Lung (tissue), 12 donors: ENCODE measurements around the gene C4A. TPM values are rescaled to one million over a fixed set of nuclear protein-coding genes. Genes with fewer than 3 reads are reported as not detected.
"Not testable (repeated sequence)": the region's sequence is repeated elsewhere in the genome, so short reads cannot be mapped to it uniquely, and the experiment has no call there.

ENCODE experiments used
- ATAC-seq: fragments of 200-7000 bp; cut with Tn5 transposase; one replicate; pipeline ENCODE4 v1.9.1; 2020; ENCODE audit warnings: moderate number of reproducible peaks; ENCODE audit not compliant: insufficient read depth, low FRiP score
- DNase-seq, 3 donors: peaks; one replicate each; pipeline ENCODE4 v3.0.0-alpha.2; 2013 to 2017
- H3K27ac ChIP-seq, 2 donors: one replicate each; pipeline ENCODE4 v1.5.1; 2013; ENCODE audit warnings: mild to moderate bottlenecking in 2 of 2, moderate library complexity in 2 of 2, control low read depth in 1 of 2, inconsistent platforms in 1 of 2, low read depth in 1 of 2, low read length in 1 of 2
- H3K27me3 ChIP-seq, 3 donors: one replicate each; pipeline ENCODE4 v1.5.1; 2013; ENCODE audit warnings: low read length in 2 of 3; ENCODE audit not compliant: control insufficient read depth in 3 of 3, insufficient read depth in 3 of 3
- H3K36me3 ChIP-seq, 4 donors: one replicate each; pipeline ENCODE4 v1.5.1; 2013; ENCODE audit warnings: low read length in 4 of 4, mild to moderate bottlenecking in 1 of 4, moderate library complexity in 1 of 4; ENCODE audit not compliant: control insufficient read depth in 4 of 4, insufficient read depth in 4 of 4
- H3K4me1 ChIP-seq, 5 donors: one replicate each; pipeline ENCODE4 v1.5.1; 2013; ENCODE audit warnings: low read length in 5 of 5, mild to moderate bottlenecking in 2 of 5, moderate library complexity in 1 of 5; ENCODE audit not compliant: control insufficient read depth in 5 of 5, insufficient read depth in 5 of 5
- H3K4me3 ChIP-seq: one replicate; pipeline ENCODE4 v1.5.1; 2013; ENCODE audit warnings: mild to moderate bottlenecking, control low read depth, moderate library complexity
- H3K9ac ChIP-seq, 2 donors: one replicate each; pipeline ENCODE4 v1.5.1; 2013; ENCODE audit warnings: low read length in 2 of 2, control low read depth in 1 of 2; ENCODE audit not compliant: insufficient read depth in 1 of 2
- H3K9me3 ChIP-seq, 4 donors: one replicate each; pipeline ENCODE4 v1.5.1; 2013; ENCODE audit warnings: low read length in 3 of 4, mild to moderate bottlenecking in 1 of 4, moderate library complexity in 1 of 4; ENCODE audit not compliant: control insufficient read depth in 4 of 4, insufficient read depth in 3 of 4
- WGBS, 2 donors: extraction: QIAGEN DNeasy Blood & Tissue Kit; methylation state at CpG; one replicate each; pipeline ENCODE4 v1.1.7; 2013; 5-methylcytosine and 5-hydroxymethylcytosine counted together
- polyA plus RNA-seq, 2 donors: library from polyadenylated mRNA; stranded (reverse); fragments of 200-250 nt; gene quantifications; one replicate each; pipeline ENCODE4 v1.2.1, GENCODE V29; 2013
- total RNA-seq, 2 donors: library from RNA; depleted of rRNA in 1 of 2; stranded (reverse); fragments of >200 nt in 1 of 2; gene quantifications; one replicate each; pipeline ENCODE4 v1.2.1, GENCODE V29; 2014 to 2021
- TF ChIP-seq, protein P1 (sequence below): IDR thresholded peaks from 2 replicates; pipeline ENCODE4 v1.5.1; 2012; ENCODE audit warnings: mild to moderate bottlenecking; ENCODE audit errors: control extremely low read depth, extremely low read depth
- donor health status: control.
- donor health status: control.
- donor health status: Bipolar disorder and iron deficiency.
- donor health status: healthy.
- donor health status: DM: yes; HTN: yes; CAD: no.

The C4A gene
- total and polyA plus RNA-seq, 4 donors: 48.3 to 284 (median 133) TPM

DNA sequence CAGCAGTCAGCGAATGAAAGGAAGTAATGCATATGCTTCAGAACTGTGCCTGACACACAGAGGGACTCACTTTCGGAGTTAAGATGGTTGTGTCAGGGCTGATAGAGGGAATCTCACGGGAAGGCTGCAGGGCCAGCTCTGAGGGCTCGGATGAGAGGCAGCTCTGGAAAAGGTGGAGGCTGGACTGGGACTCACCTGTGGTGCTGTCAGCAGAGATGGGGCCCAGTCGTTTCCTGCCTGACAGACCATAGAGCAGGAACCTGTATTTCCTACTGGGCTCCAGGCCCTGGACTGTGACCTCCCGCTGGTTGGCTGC lies 65.6 kb downstream of the C4A start:
- TF ChIP-seq, protein P1, sequence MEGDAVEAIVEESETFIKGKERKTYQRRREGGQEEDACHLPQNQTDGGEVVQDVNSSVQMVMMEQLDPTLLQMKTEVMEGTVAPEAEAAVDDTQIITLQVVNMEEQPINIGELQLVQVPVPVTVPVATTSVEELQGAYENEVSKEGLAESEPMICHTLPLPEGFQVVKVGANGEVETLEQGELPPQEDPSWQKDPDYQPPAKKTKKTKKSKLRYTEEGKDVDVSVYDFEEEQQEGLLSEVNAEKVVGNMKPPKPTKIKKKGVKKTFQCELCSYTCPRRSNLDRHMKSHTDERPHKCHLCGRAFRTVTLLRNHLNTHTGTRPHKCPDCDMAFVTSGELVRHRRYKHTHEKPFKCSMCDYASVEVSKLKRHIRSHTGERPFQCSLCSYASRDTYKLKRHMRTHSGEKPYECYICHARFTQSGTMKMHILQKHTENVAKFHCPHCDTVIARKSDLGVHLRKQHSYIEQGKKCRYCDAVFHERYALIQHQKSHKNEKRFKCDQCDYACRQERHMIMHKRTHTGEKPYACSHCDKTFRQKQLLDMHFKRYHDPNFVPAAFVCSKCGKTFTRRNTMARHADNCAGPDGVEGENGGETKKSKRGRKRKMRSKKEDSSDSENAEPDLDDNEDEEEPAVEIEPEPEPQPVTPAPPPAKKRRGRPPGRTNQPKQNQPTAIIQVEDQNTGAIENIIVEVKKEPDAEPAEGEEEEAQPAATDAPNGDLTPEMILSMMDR: no peak
- 76 to 89% methylated on average over 6 of the region's 6 CpGs for WGBS, 2 donors
- Histone ChIP-seq H3K27me3 (peaks cover 0 to 6% (median 0%) of the 10 kb centered on the region in 3 donors), H3K4me3 (no peak overlapping the region), H3K27ac (peak overlapping the region; percentile 30 to 58), H3K4me1 (peaks cover 0 to 15% (median 0%) of the 10 kb centered on the region in 5 donors), H3K9me3 (no peaks in the 10 kb centered on the region), H3K9ac (no peak overlapping the region), H3K36me3 (peaks cover 0 to 9% (median 0%) of the 10 kb centered on the region in 4 donors)
- DNase-seq: no peak
- ATAC-seq: no peak

DNA sequence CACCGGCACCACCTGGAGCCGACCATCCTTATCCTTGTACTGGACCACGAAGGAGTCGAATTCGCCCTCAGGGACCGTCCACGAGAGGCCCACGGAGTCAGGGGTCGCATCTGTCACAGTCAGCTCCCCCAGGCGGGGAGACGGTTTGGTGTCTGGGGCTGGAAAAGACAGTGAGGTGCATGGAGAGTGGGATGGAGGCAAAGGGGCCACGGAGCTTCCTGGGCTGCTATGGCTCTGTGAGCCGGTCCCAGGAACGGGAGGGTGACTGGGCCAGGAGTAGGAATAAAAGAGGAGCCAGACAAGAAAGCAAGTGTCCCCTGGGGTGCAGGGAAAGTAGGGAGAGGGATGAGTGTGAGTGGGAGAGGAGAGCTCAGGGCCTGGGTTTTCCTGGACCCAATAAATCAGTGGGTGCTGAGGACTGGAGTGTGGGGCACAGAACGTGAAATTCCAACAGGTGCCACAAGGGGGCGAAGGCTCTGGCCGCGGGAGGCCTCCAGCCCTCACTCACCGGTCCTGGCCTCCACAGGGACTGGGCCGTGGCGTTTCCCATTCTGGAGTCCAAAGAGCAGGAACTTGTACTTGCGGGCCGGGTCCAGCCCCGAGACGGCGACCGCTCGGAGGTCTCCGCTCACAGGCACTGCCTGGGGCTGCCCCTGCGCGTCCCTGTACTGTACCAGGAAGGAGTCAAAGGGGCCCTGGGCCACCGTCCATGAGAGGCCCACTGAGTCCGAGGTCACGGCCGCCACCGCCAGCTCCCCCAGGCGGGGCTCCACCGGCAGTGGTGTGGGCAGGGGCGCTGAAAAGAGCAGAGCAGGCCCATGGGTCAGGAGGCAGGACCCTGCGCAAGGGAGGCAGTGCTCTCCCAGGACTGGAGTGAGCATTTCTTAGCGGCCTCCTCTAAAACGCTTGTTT lies 66.3 kb downstream of the C4A start:
- TF ChIP-seq, protein P1: peak; percentile 53
- peak; percentile 65 for ATAC-seq
- Histone ChIP-seq H3K27ac (peak overlapping the region in 1 of 2 donors; percentile 58), H3K36me3 (peaks cover 0 to 12% (median 0%) of the 10 kb centered on the region in 4 donors), H3K4me3 (no peak overlapping the region), H3K4me1 (peaks cover 0 to 15% (median 0%) of the 10 kb centered on the region in 5 donors), H3K9me3 (no peaks in the 10 kb centered on the region), H3K27me3 (peaks cover 0 to 6% (median 0%) of the 10 kb centered on the region in 3 donors), H3K9ac (no peak overlapping the region)
- DNase-seq: peak; percentile 50 to 56 (median 56)
- WGBS, 2 donors: 54 to 56% methylated on average over 42 of the region's 42 CpGs

DNA sequence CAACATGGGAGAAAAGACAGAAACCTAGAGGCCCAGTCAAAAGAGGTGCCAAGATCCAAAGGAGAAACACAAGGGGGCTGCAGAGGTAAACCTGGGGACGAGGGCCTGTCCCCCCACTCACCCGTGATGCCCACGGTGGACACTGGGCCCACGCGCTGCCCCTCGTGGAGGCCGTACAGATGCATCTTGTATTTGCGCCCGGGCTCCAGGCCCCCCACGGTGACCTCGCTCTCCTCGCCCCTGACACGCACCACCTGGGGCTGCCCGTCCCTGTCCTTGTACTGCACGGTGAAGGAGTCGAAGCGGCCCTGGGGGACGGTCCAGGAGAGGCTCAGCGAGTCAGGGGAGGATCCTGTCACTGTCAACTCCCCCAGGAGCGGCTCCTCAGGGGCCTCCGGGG lies 67.3 kb downstream of the C4A start:
- Histone ChIP-seq H3K36me3 (peaks cover 0 to 20% (median 0%) of the 10 kb centered on the region in 4 donors), H3K4me1 (peaks cover 0 to 15% (median 0%) of the 10 kb centered on the region in 5 donors)
- ATAC-seq, H3K27me3 ChIP-seq, H3K27ac ChIP-seq, DNase-seq, H3K4me3 ChIP-seq, H3K9ac ChIP-seq, H3K9me3 ChIP-seq: not testable (repeated sequence)
- WGBS, 2 donors: 94 to 95% methylated on average over 16 to 21 of the region's 21 CpGs

DNA sequence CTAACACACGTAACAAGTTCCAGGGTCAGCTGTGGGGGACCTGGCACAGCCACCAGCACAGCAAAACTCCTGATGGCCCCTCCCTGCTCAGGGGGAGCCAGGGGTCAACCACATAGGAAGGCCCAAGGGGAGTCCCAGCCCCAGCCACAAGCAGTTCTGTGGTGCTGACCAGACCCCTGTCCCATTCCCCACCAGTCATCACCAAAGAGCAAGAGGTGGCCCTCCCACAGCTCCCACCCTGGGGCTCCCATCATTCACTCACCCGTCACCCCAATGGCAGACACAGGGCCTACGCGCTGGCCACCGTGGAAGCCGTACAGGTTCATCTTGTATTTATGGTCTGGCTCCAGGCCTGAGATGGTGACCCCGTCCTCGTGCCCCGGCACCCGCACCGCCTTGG lies 67.9 kb downstream of the C4A start:
- peaks cover 0 to 15% (median 0%) of the 10 kb centered on the region in 5 donors for H3K4me1 ChIP-seq
- not testable (repeated sequence) for DNase-seq, H3K4me3 ChIP-seq, H3K9me3 ChIP-seq, ATAC-seq, H3K27me3 ChIP-seq, H3K9ac ChIP-seq, H3K27ac ChIP-seq
- 85 to 97% methylated on average over 6 to 11 of the region's 11 CpGs for WGBS, 2 donors
- H3K36me3 ChIP-seq: peaks cover 0 to 21% (median 0%) of the 10 kb centered on the region in 4 donors
